Progenitor cell of endocrine pancreas (in vitro differentiated cells): ENCODE data around the gene SNX32. TPM values are rescaled to one million over a fixed set of nuclear protein-coding genes. Genes with fewer than 3 reads are reported as not detected.
A peak's percentile ranks its signal among the peaks of the same experiment; 100 is the strongest.

Experiments used
- DNase-seq: peaks from one replicate; pipeline ENCODE4 v3.0.0; 2021; ENCODE audit warnings: low spot score; ENCODE audit not compliant: unreplicated experiment
- H3K27ac Mint-ChIP-seq: 2 replicates; pipeline ENCODE4 v1.8.0; 2021; ENCODE audit warnings: mild to moderate bottlenecking, moderate library complexity, mixed read lengths
- H3K27me3 Mint-ChIP-seq: 2 replicates; pipeline ENCODE4 v1.8.0; 2021; ENCODE audit warnings: mixed read lengths
- H3K36me3 Mint-ChIP-seq: 2 replicates; pipeline ENCODE4 v1.8.0; 2022; ENCODE audit warnings: mixed read lengths; ENCODE audit not compliant: insufficient read depth
- H3K4me1 Mint-ChIP-seq: 2 replicates; pipeline ENCODE4 v1.8.0; 2021; ENCODE audit warnings: low read depth, mixed read lengths
- H3K4me3 Mint-ChIP-seq: 2 replicates; pipeline ENCODE4 v1.8.0; 2021; ENCODE audit warnings: low read depth, mild to moderate bottlenecking, moderate library complexity, mixed read lengths
- H3K9me3 Mint-ChIP-seq: 2 replicates; pipeline ENCODE4 v1.8.0; 2021; ENCODE audit warnings: low read depth, mixed read lengths
- total RNA-seq: library from RNA; stranded (reverse); gene quantifications from 2 replicates; pipeline ENCODE4 v1.2.1, GENCODE V29; 2021
- TF ChIP-seq, protein P1 (sequence below): fragments of 200-600 bp; sonication (generic); IDR thresholded peaks from one replicate; pipeline ENCODE4 v1.5.0; 2021; ENCODE audit warnings: antibody characterized with exemption, mild to moderate bottlenecking; ENCODE audit not compliant: unreplicated experiment

Gene SNX32
- total RNA-seq, 1 donor from 2014 or later = 4.6 TPM

DNA sequence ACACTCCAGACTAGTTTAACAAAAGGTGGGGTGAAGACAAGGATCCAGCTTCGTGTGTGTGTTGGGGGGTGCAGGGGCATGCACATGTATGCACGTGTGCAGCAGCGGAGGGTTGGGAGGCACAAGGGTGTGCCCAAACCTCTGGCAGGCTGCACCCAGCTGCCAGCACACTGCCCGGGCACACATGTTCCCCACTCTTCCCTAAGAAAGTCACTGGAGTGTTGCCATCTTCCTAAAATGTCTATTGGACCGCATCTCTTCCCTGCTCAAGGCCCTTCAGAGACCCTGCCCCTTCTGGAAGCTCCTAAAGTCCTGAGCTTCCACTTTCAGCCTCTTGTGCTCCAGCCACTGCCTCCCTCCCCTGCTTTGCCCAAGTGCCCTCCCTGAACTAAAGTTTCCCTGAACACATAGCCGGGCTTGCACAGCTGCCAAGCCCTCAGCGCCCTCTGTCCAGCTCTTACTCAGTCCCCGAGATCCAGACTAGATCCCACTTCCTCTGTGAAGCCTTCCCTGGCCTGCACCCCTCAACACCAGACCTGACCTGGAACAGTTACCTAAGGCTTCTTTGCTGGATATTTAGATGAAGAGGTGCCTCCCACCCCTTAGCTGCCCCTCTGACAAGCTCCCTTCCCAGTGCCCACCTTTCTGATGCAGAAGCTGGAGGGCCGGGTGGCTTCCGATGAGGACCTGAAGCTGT, 18.2 kb downstream of the SNX32 start:
- Mint-ChIP-seq H3K36me3 (peaks cover 31% of the 10 kb centered on the region), H3K9me3 (no peaks in the 10 kb centered on the region), H3K27ac (peak overlapping the region; percentile 67), H3K4me3 (no peak overlapping the region), H3K27me3 (no peaks in the 10 kb centered on the region), H3K4me1 (peaks cover 12% of the 10 kb centered on the region)
- DNase-seq = no peak
- TF ChIP-seq, protein P1, sequence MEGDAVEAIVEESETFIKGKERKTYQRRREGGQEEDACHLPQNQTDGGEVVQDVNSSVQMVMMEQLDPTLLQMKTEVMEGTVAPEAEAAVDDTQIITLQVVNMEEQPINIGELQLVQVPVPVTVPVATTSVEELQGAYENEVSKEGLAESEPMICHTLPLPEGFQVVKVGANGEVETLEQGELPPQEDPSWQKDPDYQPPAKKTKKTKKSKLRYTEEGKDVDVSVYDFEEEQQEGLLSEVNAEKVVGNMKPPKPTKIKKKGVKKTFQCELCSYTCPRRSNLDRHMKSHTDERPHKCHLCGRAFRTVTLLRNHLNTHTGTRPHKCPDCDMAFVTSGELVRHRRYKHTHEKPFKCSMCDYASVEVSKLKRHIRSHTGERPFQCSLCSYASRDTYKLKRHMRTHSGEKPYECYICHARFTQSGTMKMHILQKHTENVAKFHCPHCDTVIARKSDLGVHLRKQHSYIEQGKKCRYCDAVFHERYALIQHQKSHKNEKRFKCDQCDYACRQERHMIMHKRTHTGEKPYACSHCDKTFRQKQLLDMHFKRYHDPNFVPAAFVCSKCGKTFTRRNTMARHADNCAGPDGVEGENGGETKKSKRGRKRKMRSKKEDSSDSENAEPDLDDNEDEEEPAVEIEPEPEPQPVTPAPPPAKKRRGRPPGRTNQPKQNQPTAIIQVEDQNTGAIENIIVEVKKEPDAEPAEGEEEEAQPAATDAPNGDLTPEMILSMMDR = no peak

DNA sequence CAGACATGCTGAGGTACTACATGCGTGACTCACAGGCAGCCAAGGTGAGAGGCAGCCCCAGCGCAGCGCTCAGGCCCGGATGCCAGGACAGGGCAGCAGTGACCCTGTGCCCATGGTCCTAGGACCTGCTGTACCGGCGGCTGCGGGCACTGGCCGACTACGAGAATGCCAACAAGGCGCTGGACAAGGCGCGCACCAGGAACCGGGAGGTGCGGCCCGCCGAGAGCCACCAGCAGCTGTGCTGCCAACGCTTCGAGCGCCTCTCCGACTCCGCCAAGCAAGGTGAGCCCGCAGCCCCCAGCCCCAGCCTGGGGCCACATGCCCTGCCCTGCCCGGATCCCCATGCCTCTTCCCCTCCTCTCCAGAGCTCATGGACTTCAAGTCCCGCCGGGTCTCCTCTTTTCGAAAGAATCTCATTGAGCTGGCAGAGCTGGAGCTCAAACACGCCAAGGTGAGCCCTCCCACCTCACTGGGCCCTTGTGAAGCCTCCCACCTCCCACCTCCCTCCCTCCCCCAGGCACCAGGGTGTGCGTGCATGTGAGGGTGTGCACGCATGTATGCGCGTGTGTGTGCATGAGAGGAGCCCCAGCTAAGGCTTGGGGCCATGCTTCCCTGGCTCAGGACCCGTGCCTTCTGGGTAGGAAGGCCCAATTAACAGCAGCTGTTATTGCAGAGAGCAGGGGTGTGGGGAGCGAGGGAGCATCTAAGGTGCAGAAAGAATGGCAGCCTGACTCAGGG, 18.9 kb downstream of the SNX32 start:
- TF ChIP-seq, protein P1 = no peak
- H3K27ac Mint-ChIP-seq = no peak overlapping the region

GRCh38 chr11:65853246-65853979, 19.6 kb downstream of the SNX32 start:
- TF ChIP-seq, protein P1 = no peak
- Mint-ChIP-seq H3K4me1 (peaks cover 14% of the 10 kb centered on the region), H3K9me3 (no peaks in the 10 kb centered on the region), H3K27me3 (no peaks in the 10 kb centered on the region), H3K4me3 (no peak overlapping the region), H3K27ac (peak overlapping the region; percentile 89), H3K36me3 (peaks cover 31% of the 10 kb centered on the region)
- no peak for DNase-seq

More for the DNA sequence above, 18.9 kb downstream of the SNX32 start:
- Mint-ChIP-seq H3K4me1 (peaks cover 12% of the 10 kb centered on the region), H3K27me3 (no peaks in the 10 kb centered on the region), H3K4me3 (no peak overlapping the region), H3K36me3 (peaks cover 31% of the 10 kb centered on the region), H3K9me3 (no peaks in the 10 kb centered on the region)
- no peak for DNase-seq

- Mint-ChIP-seq H3K9me3 (no peaks in the 10 kb centered on the region), H3K4me1 (peaks cover 17% of the 10 kb centered on the region), H3K27me3 (no peaks in the 10 kb centered on the region), H3K27ac (no peak overlapping the region), H3K36me3 (peaks cover 31% of the 10 kb centered on the region), H3K4me3 (peak overlapping the region; percentile 45)
- DNase-seq = no peak
- TF ChIP-seq, protein P1 = no peak
Measured at GRCh38 chr11:65854161-65854592, 20.4 kb downstream of the SNX32 start.
